H1 (cell line): Measurements from ENCODE around the gene FCER2. TPM values are rescaled to one million over a fixed set of nuclear protein-coding genes. Genes with fewer than 3 reads are reported as not detected.

ENCODE experiments used
- polyA plus RNA-seq, 7 experiments: library from polyadenylated mRNA; depleted of rRNA in 3 of 7; stranded (reverse) in 5 of 7; unstranded in 2 of 7; fragments of >200 nt in 5 of 7; fragments of 200-250 nt in 2 of 7; gene quantifications; 1 replicate in 5 of 7; 2 replicates in 1 of 7; 4 replicates in 1 of 7; pipeline versions ENCODE4 v1.2.1 to v1.2.3, GENCODE V29; 2011 to 2013; ENCODE audit warnings: missing spikeins in 2 of 7, mixed read lengths in 2 of 7
- total RNA-seq: library from RNA; stranded (reverse); fragmentation: NEBNext Ultra II Directional; extraction: Animal tissue kit (Norgen Biotek cat#: 25700); gene quantifications from 2 replicates; pipeline ENCODE4 v1.2.1, GENCODE V29; 2021
- TF ChIP-seq, protein P1 (sequence below), 3 experiments: IDR thresholded peaks; 1 replicate in 2 of 3; 2 replicates in 1 of 3; pipeline versions ENCODE4 v1.5.1 to v1.6.1; 2011; ENCODE audit warnings: low read length in 3 of 3, mild to moderate bottlenecking in 3 of 3, inconsistent platforms in 2 of 3, low read depth in 1 of 3, moderate library complexity in 1 of 3; ENCODE audit not compliant: insufficient read depth in 1 of 3; ENCODE audit errors: control extremely low read depth in 1 of 3

FCER2 gene
- total and polyA plus RNA-seq, 2 of the 8 experiments (the other 6 are each of a cell fraction or from before 2014, with no cell fraction given), result 0.67 TPM; not detected in 1

DNA sequence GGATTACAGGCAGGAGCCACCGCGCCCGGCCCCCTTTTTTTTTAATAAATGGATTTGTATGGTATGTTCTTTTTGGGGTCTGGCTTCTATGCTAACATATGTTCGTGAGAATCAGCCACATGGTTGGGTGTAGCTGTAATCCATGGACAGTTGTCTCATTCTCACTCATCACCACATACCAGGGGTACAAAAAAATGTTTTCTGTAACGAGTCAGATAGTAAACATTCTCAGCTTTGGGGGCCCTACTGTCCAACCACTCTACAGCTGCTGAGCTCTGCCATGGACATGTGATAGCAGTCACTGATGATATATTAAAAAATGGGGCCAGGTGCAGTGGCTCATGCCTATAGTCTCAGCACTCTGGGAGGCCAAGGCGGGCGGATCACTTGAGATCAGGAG lies 38.2 kb downstream of the FCER2 start (continued):
- TF ChIP-seq, protein P1, sequence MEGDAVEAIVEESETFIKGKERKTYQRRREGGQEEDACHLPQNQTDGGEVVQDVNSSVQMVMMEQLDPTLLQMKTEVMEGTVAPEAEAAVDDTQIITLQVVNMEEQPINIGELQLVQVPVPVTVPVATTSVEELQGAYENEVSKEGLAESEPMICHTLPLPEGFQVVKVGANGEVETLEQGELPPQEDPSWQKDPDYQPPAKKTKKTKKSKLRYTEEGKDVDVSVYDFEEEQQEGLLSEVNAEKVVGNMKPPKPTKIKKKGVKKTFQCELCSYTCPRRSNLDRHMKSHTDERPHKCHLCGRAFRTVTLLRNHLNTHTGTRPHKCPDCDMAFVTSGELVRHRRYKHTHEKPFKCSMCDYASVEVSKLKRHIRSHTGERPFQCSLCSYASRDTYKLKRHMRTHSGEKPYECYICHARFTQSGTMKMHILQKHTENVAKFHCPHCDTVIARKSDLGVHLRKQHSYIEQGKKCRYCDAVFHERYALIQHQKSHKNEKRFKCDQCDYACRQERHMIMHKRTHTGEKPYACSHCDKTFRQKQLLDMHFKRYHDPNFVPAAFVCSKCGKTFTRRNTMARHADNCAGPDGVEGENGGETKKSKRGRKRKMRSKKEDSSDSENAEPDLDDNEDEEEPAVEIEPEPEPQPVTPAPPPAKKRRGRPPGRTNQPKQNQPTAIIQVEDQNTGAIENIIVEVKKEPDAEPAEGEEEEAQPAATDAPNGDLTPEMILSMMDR (IDR thresholded peaks at IDR 0.05; ENCODE audit: control extremely low read depth in 1 of 3, insufficient read depth in 1 of 3, low read depth in 1 of 3, low read length in 3 of 3), result no peak
